SH-SY5Y (cell line): ENCODE data around the gene HGS.

Source experiments
- GATA2 ChIP-seq: IDR thresholded peaks from 2 replicates; pipeline ENCODE4 v1.6.1; 2011; ENCODE audit warnings: mild to moderate bottlenecking, low read depth, low read length
- GATA3 ChIP-seq: IDR thresholded peaks from 2 replicates; pipeline ENCODE4 v1.6.1; 2011; ENCODE audit warnings: low read depth, mild to moderate bottlenecking, low read length, moderate library complexity

DNA sequence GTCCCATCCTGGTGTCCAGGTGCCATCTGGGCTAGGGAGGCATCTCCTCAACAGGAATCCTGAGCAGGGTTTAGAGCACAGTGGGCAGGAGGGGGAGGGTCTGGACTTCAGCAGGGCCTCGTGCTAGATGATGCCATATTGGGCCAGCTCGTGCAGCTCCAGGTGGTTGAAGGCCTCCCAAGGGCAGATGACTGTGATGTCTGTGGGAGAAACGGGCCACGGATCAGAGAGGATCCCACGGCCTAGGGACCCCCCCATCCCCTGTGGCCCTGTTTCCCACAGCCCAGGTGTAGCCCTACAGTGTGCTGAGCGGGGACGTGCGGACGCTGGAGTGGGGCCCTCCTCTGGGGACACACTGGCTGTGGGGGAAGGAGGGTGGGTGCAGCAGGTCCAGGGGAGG is 32.9 kb upstream of the HGS start:
- no peak for TF ChIP-seq GATA3
- TF ChIP-seq GATA2: no peak
